SK-N-SH (cell line): ENCODE measurements around the gene GLYR1. TPM values are rescaled to one million over a fixed set of nuclear protein-coding genes. Genes with fewer than 3 reads are reported as not detected.

Experiments used
- CTCF ChIA-PET: fragments of 300-600, 350-600 bp; formaldehyde crosslinking; extraction: SDS; loops from one replicate; lab custom pipeline; 2021; lab: Yijun Ruan, JAX
- POLR2A ChIA-PET: fragments of 350-600 bp; sonication (Branson Sonifier 250); formaldehyde crosslinking; extraction: SDS; loops from one replicate; lab custom pipeline; 2020; ENCODE audit warnings: antibody characterized with exemption, inconsistent platforms; lab: Yijun Ruan, JAX
- DNase-seq: peaks from one replicate; pipeline ENCODE4 v3.0.0; 2012
- H2AFZ ChIP-seq: fragments of 200-600 bp; sonication (generic); 2 replicates; pipeline ENCODE4 v1.8.1; 2016; ENCODE audit warnings: antibody characterized with exemption, mild to moderate bottlenecking, low read depth
- H3F3A ChIP-seq: fragments of 200-600 bp; sonication (generic); replicated peaks from 2 replicates; pipeline ENCODE3; 2016; ENCODE audit warnings: antibody characterized with exemption, mild to moderate bottlenecking; ENCODE audit not compliant: insufficient read depth
- H3K27ac ChIP-seq, 2 experiments: fragments of 200-500 bp in 1 of 2; fragments of 200-600 bp in 1 of 2; sonication (Bioruptor generic) in 1 of 2; sonication (generic), shearing (Covaris generic) in 1 of 2; 2 replicates each; pipeline versions ENCODE4 v1.5.1 to v1.6.1; 2014 to 2016; ENCODE audit warnings: low read depth in 2 of 2, inconsistent platforms in 1 of 2, low read length in 1 of 2, mild to moderate bottlenecking in 1 of 2, mixed read lengths in 1 of 2
- H3K27me3 ChIP-seq: fragments of 200-600 bp; sonication (generic), shearing (Covaris generic); 2 replicates; pipeline ENCODE4 v1.6.1; 2016; ENCODE audit warnings: mixed run types; ENCODE audit not compliant: insufficient read depth
- H3K36me3 ChIP-seq, 2 experiments: fragments of 200-500 bp in 1 of 2; fragments of 200-600 bp in 1 of 2; sonication (Bioruptor generic) in 1 of 2; sonication (generic) in 1 of 2; replicated peaks in 1 of 2; 2 replicates each; pipeline versions ENCODE3 to v1.5.1; 2014 to 2016; ENCODE audit warnings: low read length in 1 of 2, mild to moderate bottlenecking in 1 of 2; ENCODE audit not compliant: insufficient read depth in 2 of 2, control insufficient read depth in 1 of 2
- H3K4me1 ChIP-seq, 2 experiments: fragments of 200-500 bp in 1 of 2; fragments of 200-600 bp in 1 of 2; sonication (Bioruptor generic) in 1 of 2; sonication (generic), shearing (Covaris generic) in 1 of 2; 2 replicates each; pipeline versions ENCODE4 v1.5.1 to v1.6.1; 2014 to 2016; ENCODE audit warnings: low read depth in 1 of 2, low read length in 1 of 2, mixed run types in 1 of 2; ENCODE audit not compliant: insufficient read depth in 2 of 2, control insufficient read depth in 1 of 2
- H3K4me2 ChIP-seq: fragments of 200-600 bp; sonication (generic), shearing (Covaris generic); 2 replicates; pipeline ENCODE4 v1.6.1; 2017; ENCODE audit warnings: mixed run types
- H3K4me3 ChIP-seq, 2 experiments: fragments of 200-500 bp in 1 of 2; fragments of 200-600 bp in 1 of 2; sonication (Bioruptor generic) in 1 of 2; sonication (generic), shearing (Covaris generic) in 1 of 2; 2 replicates each; pipeline versions ENCODE4 v1.5.1 to v1.8.1; 2014 to 2016; ENCODE audit warnings: low read depth in 2 of 2, inconsistent platforms in 1 of 2, low read length in 1 of 2, mild to moderate bottlenecking in 1 of 2, mixed read lengths in 1 of 2, moderate library complexity in 1 of 2
- H3K79me2 ChIP-seq: fragments of 200-600 bp; sonication (generic); 2 replicates; pipeline ENCODE4 v1.8.1; 2017; ENCODE audit warnings: mild to moderate bottlenecking; ENCODE audit not compliant: insufficient read depth
- H3K9ac ChIP-seq: fragments of 200-600 bp; sonication (generic); 2 replicates; pipeline ENCODE4 v1.6.1; 2017; ENCODE audit warnings: mixed run types
- H3K9me2 ChIP-seq: fragments of 200-600 bp; sonication (generic); 2 replicates; pipeline ENCODE4 v1.6.1; 2017; ENCODE audit warnings: mixed run types
- H3K9me3 ChIP-seq: fragments of 200-600 bp; sonication (generic); 2 replicates; pipeline ENCODE4 v1.6.1; 2017; ENCODE audit warnings: mixed run types, mild to moderate bottlenecking, moderate library complexity
- H4K20me1 ChIP-seq: fragments of 200-600 bp; sonication (generic); 2 replicates; pipeline ENCODE4 v1.6.1; 2017; ENCODE audit warnings: mild to moderate bottlenecking, mixed run types; ENCODE audit not compliant: insufficient read depth
- EZH2phosphoT487 ChIP-seq: fragments of 200-600 bp; sonication (generic); IDR thresholded peaks from 2 replicates; pipeline ENCODE4 v1.6.1; 2017; ENCODE audit warnings: low read depth, mixed run types, mild to moderate bottlenecking, antibody characterized with exemption, moderate library complexity, borderline replicate concordance
- GABPA ChIP-seq: IDR thresholded peaks from 2 replicates; pipeline ENCODE4 v1.4.0; 2012; ENCODE audit warnings: low read depth, mild to moderate bottlenecking
- GATA2 ChIP-seq: sonication (generic); formaldehyde crosslinking; IDR thresholded peaks from 2 replicates; pipeline ENCODE4 v1.5.0; 2020; ENCODE audit warnings: mild to moderate bottlenecking, missing genetic modification reagents
- NRF1 ChIP-seq: IDR thresholded peaks from 2 replicates; pipeline ENCODE4 v1.6.1; 2012; ENCODE audit warnings: low read depth, mild to moderate bottlenecking, low read length
- RCOR1 ChIP-seq: fragments of 150-350 bp; IDR thresholded peaks from 2 replicates; pipeline ENCODE4 v1.6.1; 2017; ENCODE audit warnings: antibody characterized with exemption, low read length
- SIN3A ChIP-seq: IDR thresholded peaks from 2 replicates; pipeline ENCODE4 v1.6.1; 2012; ENCODE audit warnings: low read depth, mild to moderate bottlenecking, low read length, moderate library complexity, borderline replicate concordance
- TCF12 ChIP-seq: IDR thresholded peaks from 2 replicates; pipeline ENCODE4 v1.4.0; 2012
- USF1 ChIP-seq: IDR thresholded peaks from 2 replicates; pipeline ENCODE4 v1.4.0; 2012; ENCODE audit warnings: low read depth, borderline replicate concordance
- WGBS: methylation state at CpG from one replicate; pipeline ENCODE4 v1.1.6; 2017; ENCODE audit warnings: low lambda C conversion rate; 5-methylcytosine and 5-hydroxymethylcytosine counted together
- polyA plus RNA-seq, 3 experiments: library from polyadenylated mRNA; depleted of rRNA; stranded (reverse); fragments of >200 nt; gene quantifications; 2 replicates each; pipeline ENCODE4 v1.2.3, GENCODE V29; 2012
- TF ChIP-seq, protein P1 (sequence below): fragments of 200-600 bp; sonication (generic); IDR thresholded peaks from 2 replicates; pipeline ENCODE4 v1.6.1; 2017; ENCODE audit warnings: antibody characterized with exemption, mild to moderate bottlenecking, moderate library complexity
- TF ChIP-seq, protein P2 (sequence below): fragments of 150-350 bp; IDR thresholded peaks from 2 replicates; pipeline ENCODE4 v1.6.1; 2017; ENCODE audit warnings: antibody characterized with exemption, low read length, low read depth, borderline replicate concordance
- TF ChIP-seq, protein P3 (sequence below): IDR thresholded peaks from 2 replicates; pipeline ENCODE4 v1.4.0; 2012; ENCODE audit warnings: low read depth
- TF ChIP-seq, protein P4 (sequence below): fragments of 150-350 bp; IDR thresholded peaks from 2 replicates; pipeline ENCODE4 v1.6.1; 2016; ENCODE audit warnings: mild to moderate bottlenecking, low read depth, low read length

GLYR1 gene
- polyA plus RNA-seq, 1 of the 3 experiments (the other 2 are of a cell fraction), result 40.1 TPM

GRCh38 chr16:4836727-4837126, 10.4 kb downstream of the GLYR1 start:
- peaks cover 39 to 57% of the 10 kb centered on the region in 2 experiments for H3K36me3 ChIP-seq
- no peaks in the 10 kb centered on the region for H3K9me3 ChIP-seq
- H3K79me2 ChIP-seq, result peaks cover 45% of the 10 kb centered on the region
- no peaks in the 10 kb centered on the region for H3K27me3 ChIP-seq
- WGBS, result 93% methylated on average over 2 of the region's 2 CpGs
- TF ChIP-seq, protein P1, sequence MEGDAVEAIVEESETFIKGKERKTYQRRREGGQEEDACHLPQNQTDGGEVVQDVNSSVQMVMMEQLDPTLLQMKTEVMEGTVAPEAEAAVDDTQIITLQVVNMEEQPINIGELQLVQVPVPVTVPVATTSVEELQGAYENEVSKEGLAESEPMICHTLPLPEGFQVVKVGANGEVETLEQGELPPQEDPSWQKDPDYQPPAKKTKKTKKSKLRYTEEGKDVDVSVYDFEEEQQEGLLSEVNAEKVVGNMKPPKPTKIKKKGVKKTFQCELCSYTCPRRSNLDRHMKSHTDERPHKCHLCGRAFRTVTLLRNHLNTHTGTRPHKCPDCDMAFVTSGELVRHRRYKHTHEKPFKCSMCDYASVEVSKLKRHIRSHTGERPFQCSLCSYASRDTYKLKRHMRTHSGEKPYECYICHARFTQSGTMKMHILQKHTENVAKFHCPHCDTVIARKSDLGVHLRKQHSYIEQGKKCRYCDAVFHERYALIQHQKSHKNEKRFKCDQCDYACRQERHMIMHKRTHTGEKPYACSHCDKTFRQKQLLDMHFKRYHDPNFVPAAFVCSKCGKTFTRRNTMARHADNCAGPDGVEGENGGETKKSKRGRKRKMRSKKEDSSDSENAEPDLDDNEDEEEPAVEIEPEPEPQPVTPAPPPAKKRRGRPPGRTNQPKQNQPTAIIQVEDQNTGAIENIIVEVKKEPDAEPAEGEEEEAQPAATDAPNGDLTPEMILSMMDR, result no peak
- TF ChIP-seq, protein P2, sequence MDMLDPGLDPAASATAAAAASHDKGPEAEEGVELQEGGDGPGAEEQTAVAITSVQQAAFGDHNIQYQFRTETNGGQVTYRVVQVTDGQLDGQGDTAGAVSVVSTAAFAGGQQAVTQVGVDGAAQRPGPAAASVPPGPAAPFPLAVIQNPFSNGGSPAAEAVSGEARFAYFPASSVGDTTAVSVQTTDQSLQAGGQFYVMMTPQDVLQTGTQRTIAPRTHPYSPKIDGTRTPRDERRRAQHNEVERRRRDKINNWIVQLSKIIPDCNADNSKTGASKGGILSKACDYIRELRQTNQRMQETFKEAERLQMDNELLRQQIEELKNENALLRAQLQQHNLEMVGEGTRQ, result no peak
- TF ChIP-seq SIN3A (no peak), GATA2 (CRISPR knock-in tag) (no peak), RCOR1 (no peak), GABPA (no peak), NRF1 (no peak), USF1 (no peak), EZH2phosphoT487 (no peak), TCF12 (no peak)
- TF ChIP-seq, protein P3, sequence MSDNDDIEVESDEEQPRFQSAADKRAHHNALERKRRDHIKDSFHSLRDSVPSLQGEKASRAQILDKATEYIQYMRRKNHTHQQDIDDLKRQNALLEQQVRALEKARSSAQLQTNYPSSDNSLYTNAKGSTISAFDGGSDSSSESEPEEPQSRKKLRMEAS, result no peak
- TF ChIP-seq, protein P4, sequence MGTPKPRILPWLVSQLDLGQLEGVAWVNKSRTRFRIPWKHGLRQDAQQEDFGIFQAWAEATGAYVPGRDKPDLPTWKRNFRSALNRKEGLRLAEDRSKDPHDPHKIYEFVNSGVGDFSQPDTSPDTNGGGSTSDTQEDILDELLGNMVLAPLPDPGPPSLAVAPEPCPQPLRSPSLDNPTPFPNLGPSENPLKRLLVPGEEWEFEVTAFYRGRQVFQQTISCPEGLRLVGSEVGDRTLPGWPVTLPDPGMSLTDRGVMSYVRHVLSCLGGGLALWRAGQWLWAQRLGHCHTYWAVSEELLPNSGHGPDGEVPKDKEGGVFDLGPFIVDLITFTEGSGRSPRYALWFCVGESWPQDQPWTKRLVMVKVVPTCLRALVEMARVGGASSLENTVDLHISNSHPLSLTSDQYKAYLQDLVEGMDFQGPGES, result no peak
- TF ChIP-seq, all 33 proteins: peak for 0
- H4K20me1 ChIP-seq, result peaks cover 14% of the 10 kb centered on the region
- H3K4me1 ChIP-seq, result peaks cover 0 to 2% of the 10 kb centered on the region in 2 experiments; a peak in 1 of 4 replicates
- no peak for DNase-seq
- peaks cover 11% of the 10 kb centered on the region for H3F3A ChIP-seq
- no peak overlapping the region for H2AFZ ChIP-seq
- H3K9ac ChIP-seq, result no peak overlapping the region
- no peaks in the 10 kb centered on the region for H3K9me2 ChIP-seq
- POLR2A ChIA-PET, result no interaction called here
- CTCF ChIA-PET, result no interaction called here
- H3K4me3 ChIP-seq, result no peak overlapping the region
- no peak overlapping the region for H3K27ac ChIP-seq
- no peak overlapping the region for H3K4me2 ChIP-seq
